Fibroblast of lung (primary cell): ENCODE results near the gene EHMT1. TPM values are rescaled to one million over a fixed set of nuclear protein-coding genes. Genes with fewer than 3 reads are reported as not detected.

Source experiments
- DNase-seq, 2 donors: peaks; one replicate each; pipeline versions ENCODE4 v3.0.0 to v3.0.0-alpha.2; 2010; ENCODE audit warnings: low read depth in 2 of 2
- H2AFZ ChIP-seq: 2 replicates; pipeline ENCODE4 v1.5.1; 2012; ENCODE audit warnings: low read length, control low read depth, inconsistent platforms
- H3K27ac ChIP-seq: 2 replicates; pipeline ENCODE4 v1.5.1; 2011; ENCODE audit warnings: low read length, control low read depth; ENCODE audit not compliant: insufficient read depth
- H3K27me3 ChIP-seq: 2 replicates; pipeline ENCODE4 v1.5.1; 2011; ENCODE audit warnings: mild to moderate bottlenecking, low read length; ENCODE audit not compliant: control insufficient read depth, insufficient read depth
- H3K36me3 ChIP-seq: 2 replicates; pipeline ENCODE4 v1.5.1; 2011; ENCODE audit warnings: low read length; ENCODE audit not compliant: control insufficient read depth, insufficient read depth
- H3K4me1 ChIP-seq: 2 replicates; pipeline ENCODE4 v1.5.1; 2011; ENCODE audit warnings: low read length; ENCODE audit not compliant: control insufficient read depth, insufficient read depth; ENCODE audit errors: extremely low read depth
- H3K4me2 ChIP-seq: 2 replicates; pipeline ENCODE4 v1.5.1; 2011; ENCODE audit warnings: low read length, control low read depth; ENCODE audit not compliant: insufficient read depth; ENCODE audit errors: extremely low read depth
- H3K4me3 ChIP-seq, 4 experiments: fragments of 200-600 bp in 1 of 4; sonication (generic) in 1 of 4; replicated peaks in 1 of 4; 2 replicates each; pipeline ENCODE4 v1.5.1; 2011 to 2016; ENCODE audit warnings: low read length in 4 of 4, low read depth in 3 of 4, mild to moderate bottlenecking in 3 of 4, control low read depth in 2 of 4, inconsistent platforms in 1 of 4, mixed read lengths in 1 of 4; ENCODE audit not compliant: insufficient read depth in 1 of 4; ENCODE audit errors: control extremely low read depth in 1 of 4
- H3K79me2 ChIP-seq: 2 replicates; pipeline ENCODE4 v1.5.1; 2012; ENCODE audit warnings: mild to moderate bottlenecking, low read length, inconsistent platforms; ENCODE audit not compliant: control insufficient read depth, insufficient read depth
- H3K9ac ChIP-seq: 2 replicates; pipeline ENCODE4 v1.5.1; 2011; ENCODE audit warnings: mild to moderate bottlenecking, low read length, control low read depth; ENCODE audit not compliant: insufficient read depth
- H3K9me3 ChIP-seq: 2 replicates; pipeline ENCODE4 v1.5.1; 2012; ENCODE audit warnings: low read depth, low read length; ENCODE audit not compliant: control insufficient read depth, insufficient read depth
- H4K20me1 ChIP-seq: 2 replicates; pipeline ENCODE4 v1.5.1; 2011; ENCODE audit warnings: low read length; ENCODE audit not compliant: control insufficient read depth, insufficient read depth; ENCODE audit errors: extremely low read depth
- CTCF ChIP-seq, 2 donors: IDR thresholded peaks in 1 of 2; conservative IDR thresholded peaks in 1 of 2; 1 replicate in 1 of 2; 2 replicates in 1 of 2; pipeline ENCODE4 v1.5.1; 2011 to 2012; ENCODE audit warnings: low read length in 2 of 2, control low read depth in 1 of 2, inconsistent platforms in 1 of 2, low read depth in 1 of 2, mild to moderate bottlenecking in 1 of 2
- EZH2 ChIP-seq: IDR thresholded peaks from 2 replicates; pipeline ENCODE4 v1.5.1; 2012; ENCODE audit warnings: low read length, control low read depth, mild to moderate bottlenecking; ENCODE audit errors: missing control alignments
- polyA plus RNA-seq, 2 donors: library from polyadenylated mRNA; depleted of rRNA in 1 of 2; stranded (reverse) in 1 of 2; unstranded in 1 of 2; fragments of >200 nt; gene quantifications; 2 replicates each; pipeline ENCODE4 v1.2.1, GENCODE V29; 2011 to 2012; ENCODE audit warnings: missing spikeins in 1 of 2
- total RNA-seq: library from RNA; depleted of rRNA; stranded (reverse); fragments of >200 nt; gene quantifications from 2 replicates; pipeline ENCODE4 v1.2.1, GENCODE V29; 2014

The EHMT1 gene
- total and polyA plus RNA-seq, 2 donors (not counting 1 experiment from before 2014, with no cell fraction given) = 22.4 to 48.6 TPM

- TF ChIP-seq EZH2 (no peak), CTCF (conservative IDR thresholded peaks at IDR 0.05 in 1 of 2, IDR thresholded peaks at IDR 0.05 in 1 of 2; ENCODE audit: low read depth in 1 of 2, low read length in 2 of 2) (no peak)
- no peak overlapping the region for H2AFZ ChIP-seq
Measured at GRCh38 chr9:137758067-137758466, 139.3 kb downstream of the EHMT1 start.

GRCh38 chr9:137759117-137759516 lies 140.3 kb downstream of the EHMT1 start:
- no peak overlapping the region for H3K4me2 ChIP-seq
- no peaks in the 10 kb centered on the region for H3K9me3 ChIP-seq
- H3K36me3 ChIP-seq = peaks cover 14% of the 10 kb centered on the region
- H3K4me3 ChIP-seq = no peak overlapping the region
- no peaks in the 10 kb centered on the region for H4K20me1 ChIP-seq
- no peaks in the 10 kb centered on the region for H3K79me2 ChIP-seq
- TF ChIP-seq EZH2 = no peak
- TF ChIP-seq CTCF (conservative IDR thresholded peaks at IDR 0.05 in 1 of 2, IDR thresholded peaks at IDR 0.05 in 1 of 2; ENCODE audit: low read depth in 1 of 2, low read length in 2 of 2) = no peak
- H3K9ac ChIP-seq = no peak overlapping the region
- no peaks in the 10 kb centered on the region for H3K27me3 ChIP-seq
- H2AFZ ChIP-seq = no peak overlapping the region
- no peaks in the 10 kb centered on the region for H3K4me1 ChIP-seq
- no peak for DNase-seq
- H3K27ac ChIP-seq = no peak overlapping the region

More at GRCh38 chr9:137758067-137758466, 139.3 kb downstream of the EHMT1 start:
- Histone ChIP-seq H3K4me2 (no peak overlapping the region), H3K9me3 (no peaks in the 10 kb centered on the region), H3K9ac (no peak overlapping the region), H3K36me3 (peaks cover 9% of the 10 kb centered on the region), H4K20me1 (no peaks in the 10 kb centered on the region), H3K27me3 (no peaks in the 10 kb centered on the region), H3K4me1 (no peaks in the 10 kb centered on the region), H3K79me2 (no peaks in the 10 kb centered on the region), H3K4me3 (no peak overlapping the region), H3K27ac (peak overlapping the region; percentile 19)
- DNase-seq = no peak

- no peaks in the 10 kb centered on the region for H3K79me2 ChIP-seq
- H3K9ac ChIP-seq = no peak overlapping the region
- no peaks in the 10 kb centered on the region for H3K4me1 ChIP-seq
- H2AFZ ChIP-seq = no peak overlapping the region
- no peak overlapping the region for H3K4me2 ChIP-seq
- peaks cover 14% of the 10 kb centered on the region for H3K36me3 ChIP-seq
- TF ChIP-seq EZH2 (no peak), CTCF (conservative IDR thresholded peaks at IDR 0.05 in 1 of 2, IDR thresholded peaks at IDR 0.05 in 1 of 2; ENCODE audit: low read depth in 1 of 2, low read length in 2 of 2) (no peak)
- no peak overlapping the region for H3K27ac ChIP-seq
- H3K4me3 ChIP-seq = no peak overlapping the region
- H4K20me1 ChIP-seq = no peaks in the 10 kb centered on the region
- H3K9me3 ChIP-seq = no peaks in the 10 kb centered on the region
- DNase-seq = peak in 1 of 2 donors; percentile 11
- no peaks in the 10 kb centered on the region for H3K27me3 ChIP-seq
Measured at GRCh38 chr9:137759649-137760321, 141.0 kb downstream of the EHMT1 start.
